Peyer's patch (tissue), 4 donors: ENCODE data around the gene PLPP2. TPM values are rescaled to one million over a fixed set of nuclear protein-coding genes. Genes with fewer than 3 reads are reported as not detected.

ENCODE experiments used
- DNase-seq, 3 donors: peaks; one replicate each; pipeline ENCODE4 v3.0.0-alpha.2; 2017 to 2019
- H3K27ac ChIP-seq, 4 donors: fragments of 200-600 bp; sonication (generic); one replicate each; pipeline ENCODE4 v1.5.1; 2016 to 2019
- H3K27me3 ChIP-seq, 2 donors: fragments of 200-600 bp; sonication (generic); one replicate each; pipeline ENCODE4 v1.5.1; 2019
- H3K36me3 ChIP-seq, 3 donors: fragments of 200-600 bp; sonication (generic); one replicate each; pipeline ENCODE4 v1.5.1; 2016 to 2019
- H3K4me1 ChIP-seq, 4 donors: fragments of 200-600 bp; sonication (generic); one replicate each; pipeline ENCODE4 v1.5.1; 2016 to 2019
- H3K4me3 ChIP-seq, 4 donors: fragments of 200-600 bp; sonication (generic); 1 replicate in 3 of 4; 2 replicates in 1 of 4; pipeline ENCODE4 v1.5.1; 2016 to 2019; ENCODE audit warnings: mild to moderate bottlenecking in 1 of 4
- H3K9me3 ChIP-seq, 4 donors: fragments of 200-600 bp; sonication (generic); one replicate each; pipeline ENCODE4 v1.5.1; 2016 to 2019; ENCODE audit warnings: mild to moderate bottlenecking in 1 of 4
- CTCF ChIP-seq, 6 experiments: fragments of 450-650 bp in 4 of 6; fragments of 200-600 bp in 2 of 6; sonication (generic) in 1 of 6; IDR thresholded peaks; one replicate each; pipeline ENCODE4 v1.5.1; 2017 to 2019; ENCODE audit warnings: antibody characterized with exemption in 6 of 6, mild to moderate bottlenecking in 3 of 6, moderate library complexity in 1 of 6
- POLR2A ChIP-seq, 2 donors: fragments of 450-650 bp; IDR thresholded peaks; one replicate each; pipeline ENCODE4 v1.5.1; 2017; ENCODE audit warnings: antibody characterized with exemption in 2 of 2, mild to moderate bottlenecking in 2 of 2, moderate library complexity in 2 of 2
- total RNA-seq, 4 donors: library from RNA; depleted of rRNA; stranded (reverse); fragments of >200 nt; gene quantifications; one replicate each; pipeline ENCODE4 v1.1.0, GENCODE V29; 2016

The PLPP2 gene
- total RNA-seq, 4 donors from 2014 or later = 42.1 to 260 (median 188) TPM

- no peak for DNase-seq
- H3K27me3 ChIP-seq = no peaks in the 10 kb centered on the region
- TF ChIP-seq POLR2A (IDR thresholded peaks at IDR 0.05) = no peak
- no peak for TF ChIP-seq CTCF (IDR thresholded peaks at IDR 0.05)
- H3K36me3 ChIP-seq = no peaks in the 10 kb centered on the region
- H3K4me3 ChIP-seq = no peak overlapping the region
- no peaks in the 10 kb centered on the region for H3K9me3 ChIP-seq
- no peaks in the 10 kb centered on the region for H3K4me1 ChIP-seq
- H3K27ac ChIP-seq = no peak overlapping the region
Measured at GRCh38 chr19:245457-245856, 45.7 kb downstream of the PLPP2 start.

Other genes with a start within 250 kb of the PLPP2 start
- not detected for gene OR4F17, start 184.3 kb downstream of the PLPP2 start, total RNA-seq
- gene MIER2, start 53.4 kb upstream of the PLPP2 start, total RNA-seq = 10 to 100 TPM in 3 of 4 donors, 1 to 10 TPM in 1; 6.0 to 27.3 (median 20.9) TPM
- gene C2CD4C, start 117.7 kb upstream of the PLPP2 start, total RNA-seq = under 1 TPM in 2 of 4 donors, not detected in 2; 0.47 to 0.80 TPM
- 10 to 100 TPM in 3 of 4 donors, 1 to 10 TPM in 1; 9.5 to 33.0 (median 18.3) TPM for gene SHC2, start 169.6 kb upstream of the PLPP2 start, total RNA-seq
- gene MADCAM1, start 205.1 kb upstream of the PLPP2 start, total RNA-seq = 10 to 100 TPM in 1 of 4 donors, 1 to 10 TPM in 3; 1.4 to 25.6 (median 5.1) TPM
- 10 to 100 TPM; 11.6 to 35.7 (median 24.2) TPM for gene TPGS1, start 216.1 kb upstream of the PLPP2 start, total RNA-seq
- gene CDC34, start 240.4 kb upstream of the PLPP2 start, total RNA-seq = 10 to 100 TPM; 65.6 to 91.1 (median 75.2) TPM